H1 (cell line): ENCODE data around the gene EPB41L3. TPM values are rescaled to one million over a fixed set of nuclear protein-coding genes. Genes with fewer than 3 reads are reported as not detected.

Experiments used
- CTCF ChIA-PET: fragments of 300-600 bp; sonication (Branson Sonifier 250); formaldehyde crosslinking; loops from one replicate; lab custom pipeline; 2021; ENCODE audit not compliant: partially characterized antibody; lab: Charles Lee
- POLR2A ChIA-PET: fragments of 300-600 bp; sonication (Branson Sonifier 250); formaldehyde crosslinking; loops from one replicate; lab custom pipeline; 2021; ENCODE audit warnings: inconsistent platforms; ENCODE audit not compliant: partially characterized antibody; lab: Charles Lee
- DNase-seq, 2 experiments: peaks; one replicate each; pipeline versions ENCODE4 v3.0.0 to v3.0.0-alpha.2; 2010 to 2022; ENCODE audit warnings: low spot score in 2 of 2, low read depth in 1 of 2, mixed read lengths in 1 of 2
- FAIRE-seq: peaks from 2 replicates; lab custom pipeline; 2011; peaks lifted over from hg19 to GRCh38; lab: Jason Lieb, UNC
- H2AFZ ChIP-seq: 2 replicates; pipeline ENCODE4 v1.8.1; 2012; ENCODE audit warnings: low read length, inconsistent platforms
- H2AK5ac ChIP-seq: 2 replicates; pipeline ENCODE4 v1.6.1; 2013; ENCODE audit warnings: low read depth, low read length
- H2BK120ac ChIP-seq: replicated peaks from 2 replicates; pipeline ENCODE3; 2013; ENCODE audit warnings: low read depth, low read length, inconsistent platforms
- H2BK12ac ChIP-seq: 2 replicates; pipeline ENCODE4 v1.6.1; 2013; ENCODE audit warnings: low read depth, low read length
- H2BK15ac ChIP-seq: 2 replicates; pipeline ENCODE4 v1.6.1; 2013; ENCODE audit warnings: low read length
- H2BK20ac ChIP-seq: 2 replicates; pipeline ENCODE4 v1.6.1; 2013; ENCODE audit warnings: low read length
- H2BK5ac ChIP-seq: 2 replicates; pipeline ENCODE4 v1.6.1; 2013; ENCODE audit warnings: low read depth, low read length
- H3K14ac ChIP-seq: 2 replicates; pipeline ENCODE4 v1.6.1; 2013; ENCODE audit warnings: inconsistent platforms; ENCODE audit not compliant: insufficient read length
- H3K18ac ChIP-seq: 2 replicates; pipeline ENCODE4 v1.6.1; 2013; ENCODE audit warnings: low read length; ENCODE audit errors: extremely low read depth
- H3K23ac ChIP-seq: 2 replicates; pipeline ENCODE4 v1.6.1; 2013; ENCODE audit warnings: inconsistent platforms; ENCODE audit not compliant: insufficient read length
- H3K23me2 ChIP-seq: 2 replicates; pipeline ENCODE4 v1.6.1; 2013; ENCODE audit warnings: low read depth, low read length
- H3K27ac ChIP-seq: 2 replicates; pipeline ENCODE4 v1.6.1; 2011; ENCODE audit warnings: low read depth, low read length, inconsistent platforms
- H3K27me3 ChIP-seq, 4 experiments: replicated peaks in 1 of 4; 1 replicate in 1 of 4; 2 replicates in 3 of 4; pipeline versions ENCODE4 v1.6.1 to v1.8.1; 2011 to 2013; ENCODE audit warnings: low read length in 3 of 4, mild to moderate bottlenecking in 3 of 4, inconsistent platforms in 2 of 4, mixed read lengths in 2 of 4, moderate library complexity in 1 of 4; ENCODE audit not compliant: control insufficient read depth in 3 of 4, insufficient read depth in 3 of 4; ENCODE audit errors: extremely low read depth in 1 of 4
- H3K36me3 ChIP-seq, 4 experiments: 2 replicates each; pipeline versions ENCODE4 v1.6.1 to v1.8.1; 2011 to 2013; ENCODE audit warnings: mild to moderate bottlenecking in 4 of 4, low read length in 3 of 4, moderate library complexity in 2 of 4, control low read depth in 1 of 4, inconsistent platforms in 1 of 4; ENCODE audit not compliant: insufficient read depth in 4 of 4, control insufficient read depth in 2 of 4
- H3K4ac ChIP-seq: replicated peaks from 2 replicates; pipeline ENCODE3; 2013; ENCODE audit warnings: low read length, low read depth, mixed read lengths, inconsistent platforms; ENCODE audit not compliant: insufficient read length
- H3K4me1 ChIP-seq, 4 experiments: replicated peaks in 1 of 4; 1 replicate in 1 of 4; 2 replicates in 3 of 4; pipeline versions ENCODE4 v1.6.1 to v1.8.1; 2011 to 2013; ENCODE audit warnings: low read length in 3 of 4, inconsistent platforms in 2 of 4, mixed read lengths in 1 of 4; ENCODE audit not compliant: insufficient read depth in 4 of 4, control insufficient read depth in 3 of 4
- H3K4me2 ChIP-seq, 2 experiments: 2 replicates each; pipeline versions ENCODE4 v1.6.1 to v1.8.1; 2011 to 2013; ENCODE audit warnings: low read depth in 2 of 2, low read length in 2 of 2, control low read depth in 1 of 2, inconsistent platforms in 1 of 2, mild to moderate bottlenecking in 1 of 2; ENCODE audit not compliant: insufficient read depth in 1 of 2
- H3K4me3 ChIP-seq, 4 experiments: fragments of 200-600, 300-600 bp in 1 of 4; sonication (generic), shearing (Covaris generic), sonication (Bioruptor Twin) in 1 of 4; 2 replicates each; pipeline versions ENCODE4 v1.5.1 to v1.8.1; 2011 to 2016; ENCODE audit warnings: low read length in 4 of 4, low read depth in 3 of 4, control low read depth in 2 of 4, inconsistent platforms in 2 of 4, mild to moderate bottlenecking in 2 of 4, mixed read lengths in 1 of 4, moderate library complexity in 1 of 4; ENCODE audit not compliant: insufficient read depth in 2 of 4; ENCODE audit errors: extremely low read depth in 1 of 4
- H3K56ac ChIP-seq: replicated peaks from 2 replicates; pipeline ENCODE3; 2013; ENCODE audit warnings: low read depth, mild to moderate bottlenecking, mixed read lengths, low read length, inconsistent platforms; ENCODE audit not compliant: insufficient read length
- H3K79me1 ChIP-seq: 2 replicates; pipeline ENCODE4 v1.6.1; 2013; ENCODE audit warnings: low read depth, low read length, control low read depth
- H3K79me2 ChIP-seq, 2 experiments: 2 replicates each; pipeline versions ENCODE4 v1.6.1 to v1.8.1; 2012 to 2013; ENCODE audit warnings: low read length in 2 of 2, mild to moderate bottlenecking in 2 of 2, inconsistent platforms in 1 of 2; ENCODE audit not compliant: insufficient read depth in 2 of 2, control insufficient read depth in 1 of 2
- H3K9ac ChIP-seq, 4 experiments: replicated peaks in 1 of 4; 1 replicate in 1 of 4; 2 replicates in 3 of 4; pipeline versions ENCODE4 v1.6.1 to v1.8.1; 2011 to 2013; ENCODE audit warnings: low read depth in 3 of 4, low read length in 3 of 4, control low read depth in 2 of 4, mild to moderate bottlenecking in 2 of 4, moderate library complexity in 2 of 4, inconsistent platforms in 1 of 4; ENCODE audit errors: extremely low read depth in 1 of 4
- H3K9me3 ChIP-seq, 2 experiments: 2 replicates each; pipeline versions ENCODE4 v1.6.1 to v1.8.1; 2012 to 2013; ENCODE audit warnings: mild to moderate bottlenecking in 2 of 2, moderate library complexity in 2 of 2, control low read depth in 1 of 2, inconsistent platforms in 1 of 2, low read depth in 1 of 2, low read length in 1 of 2, mixed read lengths in 1 of 2; ENCODE audit not compliant: insufficient read depth in 2 of 2
- H4K20me1 ChIP-seq, 2 experiments: replicated peaks in 1 of 2; 2 replicates each; pipeline versions ENCODE3 to v1.8.1; 2011 to 2013; ENCODE audit warnings: inconsistent platforms in 2 of 2, low read length in 2 of 2, mild to moderate bottlenecking in 1 of 2; ENCODE audit not compliant: insufficient read depth in 2 of 2, control insufficient read depth in 1 of 2
- H4K5ac ChIP-seq: 2 replicates; pipeline ENCODE4 v1.6.1; 2013; ENCODE audit warnings: low read length, low read depth, mixed read lengths, inconsistent platforms; ENCODE audit not compliant: insufficient read length
- H4K8ac ChIP-seq: 2 replicates; pipeline ENCODE4 v1.8.0; 2013; ENCODE audit warnings: mild to moderate bottlenecking, moderate library complexity, low read length, inconsistent platforms; ENCODE audit not compliant: insufficient read depth; ENCODE audit errors: extremely low read depth
- H4K91ac ChIP-seq: replicated peaks from 2 replicates; pipeline ENCODE3; 2013; ENCODE audit warnings: low read length, mixed read lengths, inconsistent platforms; ENCODE audit not compliant: insufficient read length
- GTF2F1 ChIP-seq: IDR thresholded peaks from 2 replicates; pipeline ENCODE4 v1.6.1; 2012; ENCODE audit warnings: low read depth, low read length, improper control_type of control experiment, borderline replicate concordance
- RAD21 ChIP-seq, 2 experiments: IDR thresholded peaks in 1 of 2; conservative IDR thresholded peaks in 1 of 2; 2 replicates each; pipeline ENCODE4 v1.6.1; 2011; ENCODE audit warnings: low read depth in 2 of 2, low read length in 2 of 2, improper control_type of control experiment in 1 of 2, inconsistent platforms in 1 of 2, mild to moderate bottlenecking in 1 of 2, moderate library complexity in 1 of 2
- SP2 ChIP-seq: IDR thresholded peaks from 2 replicates; pipeline ENCODE4 v1.6.1; 2012; ENCODE audit warnings: mild to moderate bottlenecking, low read length, inconsistent platforms
- TBP ChIP-seq: IDR thresholded peaks from 2 replicates; pipeline ENCODE4 v1.6.1; 2011; ENCODE audit warnings: low read depth, low read length, improper control_type of control experiment
- WGBS, 2 experiments: shearing (Covaris generic) in 1 of 2; methylation state at CpG; one replicate each; pipeline versions ENCODE4 v1.1.6 to v1.1.7; 2013 to 2015; ENCODE audit warnings: low lambda C conversion rate in 2 of 2, mixed read lengths in 2 of 2, inconsistent platforms in 1 of 2, low coverage in 1 of 2, missing lambda C conversion rate in 1 of 2; ENCODE audit not compliant: insufficient replicate concordance in 2 of 2, insufficient coverage in 1 of 2, insufficient read length in 1 of 2; ENCODE audit errors: extremely low coverage in 1 of 2, missing lambda C conversion rate in 1 of 2; 5-methylcytosine and 5-hydroxymethylcytosine counted together
- polyA plus RNA-seq, 7 experiments: library from polyadenylated mRNA; depleted of rRNA in 3 of 7; stranded (reverse) in 5 of 7; unstranded in 2 of 7; fragments of >200 nt in 5 of 7; fragments of 200-250 nt in 2 of 7; gene quantifications; 1 replicate in 5 of 7; 2 replicates in 1 of 7; 4 replicates in 1 of 7; pipeline versions ENCODE4 v1.2.1 to v1.2.3, GENCODE V29; 2011 to 2013; ENCODE audit warnings: missing spikeins in 2 of 7, mixed read lengths in 2 of 7
- total RNA-seq: library from RNA; stranded (reverse); fragmentation: NEBNext Ultra II Directional; extraction: Animal tissue kit (Norgen Biotek cat#: 25700); gene quantifications from 2 replicates; pipeline ENCODE4 v1.2.1, GENCODE V29; 2021

EPB41L3 gene
- total and polyA plus RNA-seq, 2 of the 8 experiments (the other 6 are each of a cell fraction or from before 2014, with no cell fraction given), result 7.9 to 16.1 TPM

DNA sequence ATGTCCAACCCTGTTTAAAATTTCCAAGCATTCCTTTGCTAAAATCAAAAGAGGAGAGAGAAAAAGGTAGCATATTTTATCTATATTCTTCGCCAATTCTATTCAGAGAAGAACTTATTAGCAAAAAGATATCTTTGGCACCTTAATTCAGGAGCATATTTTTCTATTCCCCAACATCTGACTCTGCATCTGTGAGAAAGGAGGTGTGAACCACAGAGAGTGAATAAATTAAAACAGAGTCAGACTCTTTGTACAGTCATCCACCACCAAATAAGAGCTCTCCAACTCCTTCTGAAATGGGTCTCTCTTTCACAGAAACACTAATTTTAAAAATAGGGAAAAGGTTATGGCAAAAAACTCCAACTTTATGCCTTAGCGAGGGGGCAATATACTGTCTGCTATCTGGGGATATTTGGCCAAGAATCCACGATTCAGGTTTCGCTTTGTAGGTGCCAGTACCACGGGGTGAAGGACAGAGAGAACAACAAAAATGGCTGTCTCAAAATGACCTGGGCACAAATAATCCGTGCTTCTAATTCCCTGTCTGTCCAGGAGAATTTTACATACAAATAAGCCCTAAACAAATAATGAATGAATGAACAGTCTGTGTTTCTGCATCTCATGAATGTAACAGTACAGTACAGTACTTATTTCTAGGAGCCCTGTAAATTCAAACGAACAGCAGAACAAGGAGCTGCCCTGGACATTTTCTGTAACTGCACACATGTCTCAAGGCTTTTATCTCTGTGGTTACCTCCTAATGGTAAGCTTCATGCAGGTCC is 43.4 kb downstream of the EPB41L3 start:
- FAIRE-seq, result no peak
- Histone ChIP-seq H4K8ac (no peak overlapping the region), H3K9me3 (no peaks in the 10 kb centered on the region), H3K27ac (no peak overlapping the region), H4K20me1 (no peaks in the 10 kb centered on the region), H3K27me3 (no peaks in the 10 kb centered on the region), H3K79me2 (no peaks in the 10 kb centered on the region), H3K4ac (no peak overlapping the region), H2BK12ac (no peak overlapping the region), H4K5ac (no peak overlapping the region), H2AFZ (no peak overlapping the region), H3K4me2 (no peak overlapping the region), H3K56ac (no peak overlapping the region), H3K36me3 (no peaks in the 10 kb centered on the region), H2BK15ac (no peak overlapping the region)
- 89% methylated on average over 7 of the region's 7 CpGs; no CpG with 5 or more reads in 1 of the 2 experiments for WGBS, 2 experiments
- POLR2A ChIA-PET, result interaction anchor here (1.5 kb wide), 1 partner anchor 8 kb away, joined by 5 read pairs; no protein-coding TSS in a partner anchor
- TF ChIP-seq RAD21 (IDR thresholded peaks at IDR 0.05 in 1 of 2, conservative IDR thresholded peaks at IDR 0.05 in 1 of 2; ENCODE audit: low read depth in 2 of 2, low read length in 2 of 2) (no peak), TBP (no peak), SP2 (no peak), GTF2F1 (no peak)
- TF ChIP-seq, all 59 proteins: peak for 0
- no peak overlapping the region for H3K9ac ChIP-seq
- H3K23me2 ChIP-seq, result peaks cover 3% of the 10 kb centered on the region; the same call in 1 of the 2 replicates
- H3K79me1 ChIP-seq, result no peaks in the 10 kb centered on the region
- H3K23ac ChIP-seq, result no peak overlapping the region
- H2AK5ac ChIP-seq, result no peak overlapping the region
- DNase-seq, result no peak
- H2BK5ac ChIP-seq, result no peak overlapping the region
- CTCF ChIA-PET, result interaction anchor here (1.7 kb wide), 1 partner anchor 103 kb away, joined by 3 read pairs; no protein-coding TSS in a partner anchor
- H3K4me3 ChIP-seq, result no peak overlapping the region
- no peak overlapping the region for H2BK20ac ChIP-seq
- no peak overlapping the region for H4K91ac ChIP-seq
- no peak overlapping the region for H3K18ac ChIP-seq
- H2BK120ac ChIP-seq, result no peak overlapping the region
- H3K14ac ChIP-seq, result no peak overlapping the region
- no peaks in the 10 kb centered on the region for H3K4me1 ChIP-seq
